A375 (cell line): ENCODE measurements around the gene PEX11B. TPM values are rescaled to one million over a fixed set of nuclear protein-coding genes. Genes with fewer than 3 reads are reported as not detected.

ENCODE experiments used
- total RNA-seq: library from RNA; depleted of rRNA; stranded (reverse); fragments of >200 nt; shearing (Covaris generic); gene quantifications from 2 replicates; pipeline ENCODE4 v1.2.3, GENCODE V29; 2014; rRNA removed

The PEX11B gene
- 19.3 and 21.5 TPM in 2 replicates for total RNA-seq

GRCh38 chr1:145918144-145918991, at the start of gene PEX11B:
Gene PEX11B (minus strand): TSS chr1:145918717. CDS start chr1:145918688, 29 bp downstream.

GRCh38 chr1:145964328-145965118, 46.0 kb upstream of the PEX11B start, which contains the start of the genes ANKRD34A and POLR3GL:
Gene ANKRD34A (minus strand): TSS chr1:145964575. CDS start chr1:145961759, 2,816 bp downstream.
Gene POLR3GL (plus strand): TSS chr1:145964690. CDS start chr1:145974866, 10,176 bp downstream.

GRCh38 chr1:145957443-145958319, 39.2 kb upstream of the PEX11B start, which contains the start of gene LIX1L:
Gene LIX1L (minus strand): TSS chr1:145958017. CDS start chr1:145957927, 90 bp downstream.

GRCh38 chr1:145927063-145927886, 8.8 kb upstream of the PEX11B start, which contains the start of gene RBM8A:
Gene RBM8A (minus strand): TSS chr1:145927484. CDS start chr1:145927426, 58 bp downstream.

DNA sequence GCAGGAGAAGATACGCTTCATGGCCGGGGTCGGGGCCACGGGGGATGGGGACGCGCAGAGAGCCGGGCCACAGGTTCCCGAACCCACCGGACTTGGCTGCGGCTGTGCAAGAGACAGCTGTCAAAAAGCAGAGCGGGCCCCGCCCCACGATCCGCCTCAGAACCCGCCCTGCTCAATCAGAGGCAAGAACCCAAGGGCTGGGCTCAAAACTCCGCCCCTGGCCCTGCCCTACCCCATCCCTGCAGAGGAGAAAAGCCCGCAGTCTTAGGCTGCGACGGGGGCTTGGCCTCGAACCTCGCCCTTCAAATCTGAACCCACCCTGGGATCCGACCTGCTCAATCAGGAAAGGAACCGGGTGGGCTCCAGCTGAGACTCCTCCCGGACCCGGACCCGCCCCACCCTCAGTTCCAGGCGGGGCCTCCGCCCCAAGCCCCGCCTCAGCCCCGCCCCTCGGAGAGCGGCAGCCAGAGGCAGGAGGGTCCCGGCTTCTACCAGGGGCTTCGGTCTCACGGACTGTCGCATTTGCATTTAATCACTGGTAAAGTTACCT, 32.7 kb downstream of the PEX11B start, which contains the start of gene ANKRD35:
Gene ANKRD35 (minus strand): TSS at position 129 of the 550 bp plus-strand sequence. CDS start 108 bp downstream, at position 21.

Other genes with a start within 250 kb of the PEX11B start
- gene PDZK1, start 211.3 kb downstream of the PEX11B start, total RNA-seq = 0.49 and 1.2 TPM in 2 replicates
- not detected in 2 replicates for gene CD160, start 199.2 kb downstream of the PEX11B start, total RNA-seq
- 13.4 and 14.5 TPM in 2 replicates for gene RNF115, start 94.6 kb downstream of the PEX11B start, total RNA-seq
- gene POLR3C, start 94.5 kb downstream of the PEX11B start, total RNA-seq = 79.1 and 86.5 TPM in 2 replicates
- gene NUDT17, start 73.1 kb downstream of the PEX11B start, total RNA-seq = 11.0 and 12.1 TPM in 2 replicates
- gene PIAS3, start 59.6 kb downstream of the PEX11B start, total RNA-seq = 14.6 and 17.5 TPM in 2 replicates
- not detected in 2 replicates for gene ANKRD35, start 32.9 kb downstream of the PEX11B start, total RNA-seq
- gene ITGA10, start 8.7 kb downstream of the PEX11B start, total RNA-seq = 10.7 and 13.1 TPM in 2 replicates
- gene RBM8A, start 8.8 kb upstream of the PEX11B start, total RNA-seq = 484 and 545 TPM in 2 replicates
- gene LIX1L, start 39.3 kb upstream of the PEX11B start, total RNA-seq = 21.2 and 25.6 TPM in 2 replicates
- gene ANKRD34A, start 45.9 kb upstream of the PEX11B start, total RNA-seq = 2.0 and 2.5 TPM in 2 replicates
- gene POLR3GL, start 46.0 kb upstream of the PEX11B start, total RNA-seq = 19.6 and 22.0 TPM in 2 replicates
- 36.2 and 41.8 TPM in 2 replicates for gene TXNIP, start 77.9 kb upstream of the PEX11B start, total RNA-seq
- gene HJV, start 103.0 kb upstream of the PEX11B start, total RNA-seq = not detected in 2 replicates
- gene NBPF10, start 226.1 kb upstream of the PEX11B start, total RNA-seq = 1.4 and 1.5 TPM in 2 replicates